ENCODE data around the gene NAGPA. TPM values are rescaled to one million over a fixed set of nuclear protein-coding genes. Genes with fewer than 3 reads are reported as not detected.

The NAGPA gene
- total RNA-seq, 4 donors from 2014 or later, result 15.1 to 27.5 (median 27.4) TPM

DNA sequence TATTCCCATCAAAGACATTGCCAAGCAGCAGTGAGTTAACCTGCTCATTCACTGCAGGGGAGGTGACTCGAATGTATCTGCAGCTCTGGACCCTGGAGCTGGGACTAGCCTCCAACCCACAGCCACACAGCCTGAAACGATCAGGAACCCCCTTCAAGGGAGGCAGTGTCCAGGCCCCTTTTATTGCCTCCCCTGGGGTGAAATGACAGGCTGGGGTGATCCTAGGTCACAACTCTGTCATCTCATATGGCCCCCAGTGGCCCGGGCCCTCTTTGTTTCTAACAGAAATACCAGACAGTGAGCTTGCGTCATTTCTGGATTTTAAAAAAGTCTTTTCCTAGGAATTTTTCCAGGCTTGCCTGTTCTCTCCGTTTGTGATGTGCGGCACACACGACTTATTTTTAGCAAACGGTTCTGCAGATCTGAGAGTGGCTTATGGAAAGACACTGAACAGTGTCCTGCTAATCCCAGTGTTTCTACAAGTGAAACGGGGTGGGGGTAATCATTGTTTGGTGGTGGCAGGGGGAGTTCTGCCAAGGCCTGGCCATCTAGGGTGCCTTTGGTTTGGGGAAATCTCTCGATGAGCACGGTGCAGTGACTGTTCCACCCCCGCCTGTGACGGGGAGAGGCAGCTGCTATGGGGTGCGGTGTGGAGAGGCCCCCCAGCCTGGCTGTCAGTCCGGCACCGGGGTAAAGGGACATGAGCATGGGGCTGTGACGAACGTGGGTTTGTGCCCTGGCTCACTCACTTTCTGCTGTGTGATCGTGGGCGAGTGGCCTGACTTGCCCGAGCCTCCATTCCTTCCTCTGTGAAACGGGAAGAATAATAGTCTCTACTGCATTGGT lies 27.2 kb downstream of the NAGPA start:
- Histone ChIP-seq H3K4me3 (no peak overlapping the region), H3K9me3 (no peaks in the 10 kb centered on the region), H3K27ac (no peak overlapping the region), H3K36me3 (no peaks in the 10 kb centered on the region), H3K27me3 (no peaks in the 10 kb centered on the region), H3K4me1 (no peaks in the 10 kb centered on the region)
- DNase-seq, result no peak
- no peak for TF ChIP-seq CTCF (IDR thresholded peaks at IDR 0.05 in 4 of 5, conservative IDR thresholded peaks at IDR 0.05 in 1 of 5)
- TF ChIP-seq POLR2A (IDR thresholded peaks at IDR 0.05), result no peak
- intact Hi-C loops (cut with DNase I; ENCODE audit: low total_unique reads), result no loop called here
- in situ Hi-C loops (cut with MboI; ENCODE audit: low sequenced_read_pairs in 4 of 4), result no loop called here
- no peak for ATAC-seq

DNA sequence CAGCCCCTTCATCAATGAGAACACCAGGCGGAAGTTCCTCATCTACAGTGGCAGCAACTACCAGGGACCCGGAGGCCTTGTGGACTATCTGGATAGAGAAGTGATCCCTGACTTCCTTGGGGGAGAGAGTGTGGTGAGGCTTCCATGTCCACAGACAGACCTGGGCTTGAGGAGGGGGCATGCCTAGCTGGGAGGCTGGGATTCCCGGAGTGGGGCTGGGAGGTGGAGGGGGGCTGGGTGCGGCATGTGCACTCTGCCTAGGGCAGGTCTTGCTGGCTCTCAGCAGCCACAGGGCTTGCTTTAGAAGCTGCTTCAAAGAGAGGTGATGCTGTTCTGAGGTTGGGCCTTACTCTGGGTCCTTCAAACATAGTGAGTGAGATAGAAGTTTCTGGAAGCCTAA lies 27.8 kb downstream of the NAGPA start:
- H3K27ac ChIP-seq, result no peak overlapping the region
- in situ Hi-C loops (cut with MboI; ENCODE audit: low sequenced_read_pairs in 4 of 4), result no loop called here

DNA sequence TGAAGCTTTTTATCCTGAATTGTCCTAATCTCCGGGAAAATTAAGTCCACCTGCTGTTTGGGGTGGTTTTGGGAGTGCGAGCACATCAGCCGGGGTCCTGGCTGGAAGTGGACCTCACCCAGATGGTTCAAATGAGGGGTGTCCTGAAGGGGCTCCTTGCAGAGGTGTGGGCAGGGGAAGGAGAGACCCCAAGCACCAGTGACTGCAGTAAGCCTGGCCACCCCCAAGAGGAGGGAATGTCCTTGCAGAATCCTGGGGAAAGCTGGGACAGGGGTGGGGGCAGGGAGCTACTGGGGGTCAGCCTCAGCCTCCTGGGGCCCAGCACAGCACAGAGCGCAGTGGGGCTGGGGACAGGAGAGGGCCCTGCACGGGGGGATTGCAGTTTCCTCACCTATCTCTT lies 29.4 kb downstream of the NAGPA start:
- intact Hi-C loops (cut with DNase I; ENCODE audit: low total_unique reads) (no loop called here), in situ Hi-C loops (cut with MboI; ENCODE audit: low sequenced_read_pairs in 4 of 4) (no loop called here)
- no peak for ATAC-seq
- no peaks in the 10 kb centered on the region for H3K4me1 ChIP-seq
- H3K27me3 ChIP-seq, result no peaks in the 10 kb centered on the region
- DNase-seq, result no peak
- no peaks in the 10 kb centered on the region for H3K9me3 ChIP-seq
- TF ChIP-seq POLR2A (IDR thresholded peaks at IDR 0.05) (no peak), CTCF (IDR thresholded peaks at IDR 0.05 in 4 of 5, conservative IDR thresholded peaks at IDR 0.05 in 1 of 5) (no peak)
- H3K36me3 ChIP-seq, result no peaks in the 10 kb centered on the region
- no peak overlapping the region for H3K4me3 ChIP-seq
- H3K27ac ChIP-seq, result no peak overlapping the region

More for the DNA sequence above, 27.8 kb downstream of the NAGPA start:
- H3K9me3 ChIP-seq, result no peaks in the 10 kb centered on the region
- ATAC-seq (no peak), DNase-seq (no peak)
- no peaks in the 10 kb centered on the region for H3K36me3 ChIP-seq
- H3K4me1 ChIP-seq, result no peaks in the 10 kb centered on the region
- TF ChIP-seq CTCF (IDR thresholded peaks at IDR 0.05 in 4 of 5, conservative IDR thresholded peaks at IDR 0.05 in 1 of 5), result no peak
- no peak for TF ChIP-seq POLR2A (IDR thresholded peaks at IDR 0.05)
- H3K4me3 ChIP-seq, result no peak overlapping the region
- intact Hi-C loops (cut with DNase I; ENCODE audit: low total_unique reads), result no loop called here
- no peaks in the 10 kb centered on the region for H3K27me3 ChIP-seq

DNA sequence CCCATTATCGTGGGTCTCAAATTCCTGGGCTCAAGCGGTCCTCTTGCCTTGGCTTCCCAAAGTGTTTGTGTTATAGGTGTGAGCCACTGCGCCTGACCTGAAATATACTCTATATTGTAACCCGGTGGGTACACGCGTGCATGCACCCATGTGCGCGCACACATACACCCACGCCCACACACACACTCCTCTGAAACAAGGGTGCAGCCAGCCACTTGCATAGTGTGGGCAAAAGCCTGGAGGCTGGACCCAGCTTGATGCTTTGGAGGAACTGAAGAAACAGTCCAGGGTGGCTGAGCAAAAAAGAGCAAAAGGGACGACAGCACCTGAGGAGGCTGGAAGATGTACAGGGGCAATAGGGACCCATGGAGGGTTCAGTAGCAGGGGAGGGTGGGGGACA lies 29.9 kb downstream of the NAGPA start:
- H3K4me1 ChIP-seq, result no peaks in the 10 kb centered on the region
- ATAC-seq (no peak), DNase-seq (no peak)
- no peaks in the 10 kb centered on the region for H3K27me3 ChIP-seq
- H3K36me3 ChIP-seq, result no peaks in the 10 kb centered on the region
- TF ChIP-seq POLR2A (IDR thresholded peaks at IDR 0.05) (no peak), CTCF (IDR thresholded peaks at IDR 0.05 in 4 of 5, conservative IDR thresholded peaks at IDR 0.05 in 1 of 5) (no peak)
- no peaks in the 10 kb centered on the region for H3K9me3 ChIP-seq
- no peak overlapping the region for H3K4me3 ChIP-seq
- intact Hi-C loops (cut with DNase I; ENCODE audit: low total_unique reads) (no loop called here), in situ Hi-C loops (cut with MboI; ENCODE audit: low sequenced_read_pairs in 4 of 4) (no loop called here)
- H3K27ac ChIP-seq, result no peak overlapping the region

All from gastrocnemius medialis (tissue), 4 donors.